Prostate gland (tissue), 2 donors: ENCODE data around the gene GZMB. TPM values are rescaled to one million over a fixed set of nuclear protein-coding genes. Genes with fewer than 3 reads are reported as not detected.

Experiments used
- DNase-seq: peaks from one replicate; pipeline ENCODE4 v3.0.0-alpha.2; 2019; ENCODE audit warnings: low spot score
- H3K27ac ChIP-seq, 2 donors: fragments of 200-600 bp; sonication (generic); 2 replicates each; pipeline ENCODE4 v1.5.1; 2017 to 2019
- H3K27me3 ChIP-seq: fragments of 200-600 bp; sonication (generic); replicated peaks from 2 replicates; pipeline ENCODE4 v1.5.1; 2019; ENCODE audit not compliant: insufficient read depth
- H3K36me3 ChIP-seq, 2 donors: fragments of 200-600 bp; sonication (generic); 1 replicate in 1 of 2; 2 replicates in 1 of 2; pipeline versions ENCODE4 v1.5.1 to v1.8.1; 2017 to 2019
- H3K4me1 ChIP-seq: fragments of 200-600 bp; sonication (generic); replicated peaks from 2 replicates; pipeline ENCODE4 v1.5.1; 2019
- H3K4me3 ChIP-seq, 2 donors: fragments of 200-600 bp; sonication (generic); 2 replicates each; pipeline ENCODE4 v1.5.1; 2017 to 2019
- H3K9me3 ChIP-seq: fragments of 200-600 bp; sonication (generic); 2 replicates; pipeline ENCODE4 v1.5.1; 2017
- CTCF ChIP-seq, 4 experiments: fragments of 200-600 bp in 2 of 4; fragments of 450-650 bp in 2 of 4; sonication (generic) in 2 of 4; IDR thresholded peaks; 1 replicate in 3 of 4; 2 replicates in 1 of 4; pipeline ENCODE4 v1.5.1; 2016 to 2019; ENCODE audit warnings: antibody characterized with exemption in 4 of 4, mild to moderate bottlenecking in 2 of 4, moderate library complexity in 2 of 4
- POLR2A ChIP-seq: fragments of 450-650 bp; IDR thresholded peaks from one replicate; pipeline ENCODE4 v1.6.1; 2016; ENCODE audit warnings: antibody characterized with exemption, mild to moderate bottlenecking
- POLR2AphosphoS5 ChIP-seq: sonication (generic); formaldehyde crosslinking; IDR thresholded peaks from one replicate; pipeline ENCODE4 v1.6.1; 2017; ENCODE audit warnings: antibody characterized with exemption
- WGBS: methylation state at CpG from one replicate; pipeline ENCODE4 v1.1.5; 2018; 5-methylcytosine and 5-hydroxymethylcytosine counted together
- intact Hi-C: fragments of 100-400 bp; cut with DNase I; formaldehyde crosslinking; loops from one replicate; pipeline ENCODE4 v1.14.2; 2022
- total RNA-seq, 2 donors: library from RNA; depleted of rRNA; stranded (reverse); fragments of >200 nt; gene quantifications; one replicate each; pipeline ENCODE4 v1.1.0, GENCODE V29; 2016

GZMB gene
- total RNA-seq, 2 donors from 2014 or later, result 1.1 TPM; not detected in 1

GRCh38 chr14:24632761-24633160, 1.2 kb downstream of the GZMB start:
- DNase-seq, result no peak
- H3K27me3 ChIP-seq, result no peaks in the 10 kb centered on the region
- no peak overlapping the region for H3K27ac ChIP-seq
- no peaks in the 10 kb centered on the region for H3K36me3 ChIP-seq
- H3K9me3 ChIP-seq, result no peaks in the 10 kb centered on the region
- intact Hi-C loops, result no loop called here
- peaks cover 6% of the 10 kb centered on the region for H3K4me1 ChIP-seq
- no peak overlapping the region for H3K4me3 ChIP-seq
- WGBS, result 62% methylated on average over 6 of the region's 6 CpGs
- TF ChIP-seq CTCF (IDR thresholded peaks at IDR 0.05) (no peak), POLR2A (no peak), POLR2AphosphoS5 (no peak)

- H3K4me3 ChIP-seq, result no peak overlapping the region
- H3K27ac ChIP-seq, result no peak overlapping the region
- DNase-seq, result no peak
- TF ChIP-seq POLR2A (no peak), POLR2AphosphoS5 (no peak), CTCF (IDR thresholded peaks at IDR 0.05) (no peak)
- 65% methylated on average over 4 of the region's 4 CpGs for WGBS
- H3K9me3 ChIP-seq, result no peaks in the 10 kb centered on the region
- H3K27me3 ChIP-seq, result no peaks in the 10 kb centered on the region
- H3K36me3 ChIP-seq, result no peaks in the 10 kb centered on the region
- intact Hi-C loops, result no loop called here
- H3K4me1 ChIP-seq, result peaks cover 6% of the 10 kb centered on the region
Observed at GRCh38 chr14:24632336-24632735, 1.7 kb downstream of the GZMB start.

GRCh38 chr14:24631749-24632335, 2.1 kb downstream of the GZMB start:
- Histone ChIP-seq H3K27me3 (no peaks in the 10 kb centered on the region), H3K4me1 (peaks cover 6% of the 10 kb centered on the region), H3K27ac (no peak overlapping the region), H3K9me3 (no peaks in the 10 kb centered on the region), H3K4me3 (no peak overlapping the region), H3K36me3 (no peaks in the 10 kb centered on the region)
- 91% methylated on average over 11 of the region's 11 CpGs for WGBS
- TF ChIP-seq CTCF (IDR thresholded peaks at IDR 0.05) (no peak), POLR2A (no peak), POLR2AphosphoS5 (no peak)
- no peak for DNase-seq
- intact Hi-C loops, result no loop called here

- peaks cover 6% of the 10 kb centered on the region for H3K4me1 ChIP-seq
- H3K27ac ChIP-seq, result no peak overlapping the region
- DNase-seq, result peak; percentile 47
- H3K36me3 ChIP-seq, result no peaks in the 10 kb centered on the region
- H3K4me3 ChIP-seq, result no peak overlapping the region
- H3K27me3 ChIP-seq, result no peaks in the 10 kb centered on the region
- 56% methylated on average over 10 of the region's 10 CpGs for WGBS
- H3K9me3 ChIP-seq, result no peaks in the 10 kb centered on the region
- intact Hi-C loops, result no loop called here
- TF ChIP-seq CTCF (IDR thresholded peaks at IDR 0.05) (no peak), POLR2AphosphoS5 (peak; percentile 41), POLR2A (no peak)
Observed at GRCh38 chr14:24630872-24631477, 3.0 kb downstream of the GZMB start.
